VCaP (cell line): Measurements from ENCODE around the gene SMO.

Experiments
- H3K27ac ChIP-seq: fragments of 450-650 bp; 2 replicates; pipeline ENCODE4 v1.5.1; 2017
- TF ChIP-seq, protein P1 (sequence below): fragments of 450-650 bp; conservative IDR thresholded peaks from 2 replicates; pipeline ENCODE4 v1.5.1; 2017; ENCODE audit warnings: mild to moderate bottlenecking, moderate library complexity

The SMO gene

DNA sequence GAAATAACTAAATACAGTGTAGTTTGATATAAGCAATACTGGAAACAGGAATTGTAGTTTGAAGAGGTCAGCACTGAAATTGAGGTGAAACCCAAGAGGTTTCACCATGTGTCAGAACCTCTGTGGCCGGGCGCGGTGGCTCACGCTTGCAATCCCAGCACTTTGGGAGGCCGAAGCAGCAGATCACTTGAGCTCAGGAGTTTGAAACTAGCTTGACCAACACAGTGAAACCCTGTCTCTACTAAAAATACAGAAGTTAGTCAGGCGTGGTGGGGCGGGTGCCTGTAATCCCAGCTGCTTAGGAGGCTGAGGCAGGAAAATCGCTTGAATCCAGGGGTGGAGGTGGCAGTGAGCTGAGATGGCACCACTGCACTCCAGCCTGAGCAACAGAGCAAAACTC is 50.1 kb downstream of the SMO start:
- TF ChIP-seq, protein P1, sequence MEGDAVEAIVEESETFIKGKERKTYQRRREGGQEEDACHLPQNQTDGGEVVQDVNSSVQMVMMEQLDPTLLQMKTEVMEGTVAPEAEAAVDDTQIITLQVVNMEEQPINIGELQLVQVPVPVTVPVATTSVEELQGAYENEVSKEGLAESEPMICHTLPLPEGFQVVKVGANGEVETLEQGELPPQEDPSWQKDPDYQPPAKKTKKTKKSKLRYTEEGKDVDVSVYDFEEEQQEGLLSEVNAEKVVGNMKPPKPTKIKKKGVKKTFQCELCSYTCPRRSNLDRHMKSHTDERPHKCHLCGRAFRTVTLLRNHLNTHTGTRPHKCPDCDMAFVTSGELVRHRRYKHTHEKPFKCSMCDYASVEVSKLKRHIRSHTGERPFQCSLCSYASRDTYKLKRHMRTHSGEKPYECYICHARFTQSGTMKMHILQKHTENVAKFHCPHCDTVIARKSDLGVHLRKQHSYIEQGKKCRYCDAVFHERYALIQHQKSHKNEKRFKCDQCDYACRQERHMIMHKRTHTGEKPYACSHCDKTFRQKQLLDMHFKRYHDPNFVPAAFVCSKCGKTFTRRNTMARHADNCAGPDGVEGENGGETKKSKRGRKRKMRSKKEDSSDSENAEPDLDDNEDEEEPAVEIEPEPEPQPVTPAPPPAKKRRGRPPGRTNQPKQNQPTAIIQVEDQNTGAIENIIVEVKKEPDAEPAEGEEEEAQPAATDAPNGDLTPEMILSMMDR, result no peak
- no peak overlapping the region for H3K27ac ChIP-seq

DNA sequence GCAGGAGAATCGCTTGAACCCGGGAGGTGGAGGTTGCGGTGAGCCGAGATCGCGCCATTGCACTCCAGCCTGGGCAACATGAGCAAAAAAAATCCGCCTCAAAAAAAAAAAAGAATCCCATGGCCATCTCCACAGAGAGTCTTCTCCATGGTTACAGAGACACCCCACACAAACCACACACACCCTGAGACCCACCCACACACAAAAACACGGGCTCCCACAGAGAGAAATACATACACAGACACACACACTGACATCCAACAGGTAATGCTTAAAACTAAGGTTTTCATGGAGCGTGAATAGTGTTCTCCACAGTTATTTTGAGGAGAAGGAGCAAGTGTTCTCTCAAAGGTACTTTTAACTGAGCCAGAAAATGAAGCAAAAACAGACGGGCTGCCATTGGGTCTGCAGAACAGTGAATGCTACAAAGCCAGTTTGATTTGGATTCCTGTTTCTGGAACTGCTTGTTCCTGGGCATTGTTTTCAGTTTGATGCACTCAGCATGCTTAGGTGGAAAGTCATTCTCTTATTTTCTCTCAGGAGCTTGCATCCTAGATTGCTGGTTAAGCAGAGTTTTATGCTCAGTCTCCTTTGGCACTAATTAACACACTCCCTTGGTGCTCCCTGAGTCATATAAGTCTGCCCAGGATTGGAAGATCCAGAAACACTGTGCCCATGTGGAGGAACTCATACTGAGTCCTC is 51.8 kb downstream of the SMO start:
- H3K27ac ChIP-seq, result no peak overlapping the region
- TF ChIP-seq, protein P1, result no peak

DNA sequence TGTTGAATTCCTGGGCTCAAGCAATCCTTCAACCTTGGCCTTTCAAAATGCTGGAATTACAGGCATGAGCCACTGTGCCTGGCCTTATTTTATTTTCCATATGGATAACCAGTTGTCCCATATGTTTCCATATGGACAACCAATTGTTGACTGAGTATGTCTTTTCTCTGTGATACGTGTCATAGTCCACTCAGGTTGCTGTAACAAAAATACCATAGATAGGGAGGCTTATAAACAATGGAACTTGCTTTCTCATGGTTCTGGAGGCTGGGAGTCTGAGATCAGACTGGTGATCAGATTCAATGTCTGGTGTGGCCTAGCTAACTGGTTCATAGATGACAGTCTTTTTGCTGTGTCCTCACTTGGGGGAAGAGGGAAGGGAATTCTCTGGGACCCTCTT is 55.8 kb downstream of the SMO start:
- no peak overlapping the region for H3K27ac ChIP-seq
- TF ChIP-seq, protein P1, result no peak

DNA sequence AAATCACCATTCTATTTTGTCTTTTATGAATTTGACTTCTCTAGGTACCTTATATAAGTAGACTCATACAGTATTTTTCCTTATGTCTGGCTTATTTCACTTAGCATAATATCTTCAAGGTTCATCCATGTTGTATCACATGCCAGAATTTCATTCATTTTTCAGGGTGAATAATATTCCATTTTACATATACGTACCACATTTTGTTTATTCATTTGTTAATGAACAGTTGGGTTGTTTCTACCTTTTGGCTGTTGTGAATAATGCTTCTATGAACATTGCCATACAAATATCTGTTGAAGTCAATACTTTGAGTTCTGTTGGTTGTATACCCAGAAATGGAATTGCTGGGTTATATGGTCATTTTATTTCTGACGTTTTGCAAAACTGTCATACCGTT is 57.1 kb downstream of the SMO start:
- no peak overlapping the region for H3K27ac ChIP-seq
- TF ChIP-seq, protein P1, result no peak

DNA sequence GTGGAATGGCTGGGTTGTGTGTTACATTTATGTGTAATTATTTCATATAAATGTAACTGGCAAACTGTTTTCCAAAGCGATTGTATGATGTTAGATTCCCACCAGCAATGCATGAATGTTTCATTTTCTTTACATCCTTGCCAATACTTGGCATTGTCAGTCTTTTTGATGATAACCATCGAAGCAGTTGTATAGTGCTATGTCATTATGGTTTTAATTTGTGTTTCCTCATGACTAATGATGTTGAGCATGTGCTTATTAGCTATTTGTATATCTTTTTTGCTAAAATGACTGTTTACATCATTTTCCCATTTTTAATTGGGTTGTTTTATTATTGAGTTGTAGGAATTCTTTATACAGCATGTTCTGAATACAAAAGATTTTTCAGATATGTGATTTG is 58.7 kb downstream of the SMO start:
- no peak overlapping the region for H3K27ac ChIP-seq
- TF ChIP-seq, protein P1, result no peak

DNA sequence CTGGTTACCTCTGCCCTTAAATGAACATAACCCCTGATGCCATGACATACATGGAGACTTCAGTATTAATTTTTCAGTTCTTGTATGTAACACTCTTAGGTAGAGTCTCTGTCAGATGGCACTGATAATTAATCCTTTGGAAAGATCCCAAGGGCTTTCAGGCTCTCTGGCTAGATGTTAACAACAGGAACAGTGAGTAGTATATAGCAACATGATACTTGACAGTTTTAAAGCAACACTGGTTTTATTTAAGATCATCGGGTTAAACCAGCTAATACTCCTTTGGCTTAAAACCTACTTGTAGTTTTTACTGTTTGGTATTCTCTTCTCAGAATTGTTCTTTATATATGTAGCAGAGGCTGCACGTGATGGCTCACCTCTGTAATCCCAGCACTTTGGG is 63.7 kb downstream of the SMO start:
- peak overlapping the region; percentile 14; the same call in 1 of the 2 replicates for H3K27ac ChIP-seq
- TF ChIP-seq, protein P1, result no peak

DNA sequence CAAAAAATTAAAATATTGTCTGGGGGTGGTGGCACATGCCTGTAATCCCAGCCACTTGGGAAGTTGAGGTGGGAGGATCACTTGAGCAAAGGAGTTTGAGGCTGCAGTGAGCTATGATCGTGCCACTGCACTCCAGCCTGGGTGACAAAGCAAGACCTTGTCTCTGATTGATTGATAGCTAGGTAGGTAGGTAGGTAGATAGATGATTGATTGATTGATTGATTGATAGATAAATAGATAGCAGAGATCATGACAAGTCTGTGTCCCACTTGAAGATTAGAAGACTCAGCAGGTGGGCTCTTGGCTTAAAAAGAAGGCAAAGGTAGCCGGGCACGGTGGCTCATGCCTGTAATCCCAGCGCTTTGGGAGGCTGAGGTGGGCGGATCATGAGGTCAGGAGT is 64.2 kb downstream of the SMO start:
- H3K27ac ChIP-seq, result peak overlapping the region; percentile 14; the same call in 1 of the 2 replicates

DNA sequence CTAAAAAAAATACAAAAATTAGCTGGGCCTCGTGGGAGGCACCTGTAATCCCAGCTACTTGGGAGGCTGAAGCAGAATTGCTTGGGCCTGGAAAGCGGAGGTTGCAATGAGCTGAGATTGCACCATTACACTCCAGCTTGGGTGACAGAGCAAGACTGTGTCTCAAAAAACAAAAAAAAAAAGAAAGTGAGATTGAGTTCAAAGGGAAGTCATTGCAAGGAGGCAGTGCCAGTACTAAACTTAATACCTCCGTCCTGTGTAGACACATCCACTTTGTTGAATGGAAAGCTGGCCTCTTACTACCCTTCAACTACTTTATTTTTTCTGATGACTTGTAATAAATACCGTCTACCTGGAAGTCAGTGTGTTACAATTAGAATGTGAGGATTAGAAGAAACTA is 67.4 kb downstream of the SMO start:
- TF ChIP-seq, protein P1, result no peak
- H3K27ac ChIP-seq, result no peak overlapping the region
